ENCODE results near the gene CHST11.

- TF ChIP-seq TARDBP (IDR thresholded peaks at IDR 0.05) (no peak), CTCF (IDR thresholded peaks at IDR 0.05 in 2 of 3, conservative IDR thresholded peaks at IDR 0.05 in 1 of 3; ENCODE audit: insufficient read depth in 2 of 3, low read depth in 1 of 3, low read length in 3 of 3) (no peak), POLR3A (IDR thresholded peaks at IDR 0.05; ENCODE audit: borderline replicate concordance, extremely low read depth, insufficient read depth, insufficient read length) (no peak), EZH2 (IDR thresholded peaks at IDR 0.05; ENCODE audit: borderline replicate concordance, low read depth, low read length) (no peak), MAZ (CRISPR knock-in tag; conservative IDR thresholded peaks at IDR 0.05 in 1 of 2, IDR thresholded peaks at IDR 0.05 in 1 of 2) (no peak), YY1 (IDR thresholded peaks at IDR 0.05; ENCODE audit: borderline replicate concordance in 1 of 3, control insufficient read depth in 1 of 3, extremely low read depth in 1 of 3, insufficient read depth in 3 of 3, insufficient read length in 1 of 3, insufficient replicate concordance in 2 of 3, low read depth in 1 of 3, low read length in 2 of 3) (no peak), BRCA1 (IDR thresholded peaks at IDR 0.05) (no peak), BRCA1 (CRISPR knock-in tag; IDR thresholded peaks at IDR 0.05) (no peak), TAF1 (IDR thresholded peaks at IDR 0.05; ENCODE audit: control insufficient read depth, extremely low read depth, insufficient read depth, low read length, severe bottlenecking) (no peak), ZNF449 (CRISPR knock-in tag; IDR thresholded peaks at IDR 0.05) (no peak), ZNF263 (CRISPR knock-in tag; IDR thresholded peaks at IDR 0.05; ENCODE audit: borderline replicate concordance) (no peak), HMGXB4 (CRISPR knock-in tag; IDR thresholded peaks at IDR 0.05) (no peak), MXI1 (IDR thresholded peaks at IDR 0.05; ENCODE audit: low read depth, low read length) (no peak), STAT5B (CRISPR knock-in tag; IDR thresholded peaks at IDR 0.05) (no peak)
Measured at GRCh38 chr12:104779134-104779533, 322.4 kb downstream of the CHST11 start.
